Measurements from ENCODE around the gene MSRB3. TPM values are rescaled to one million over a fixed set of nuclear protein-coding genes. Genes with fewer than 3 reads are reported as not detected.
"Not testable (repeated sequence)": the region's sequence is repeated elsewhere in the genome, so short reads cannot be mapped to it uniquely, and the experiment has no call there.

Gene MSRB3
- total RNA-seq, 2 experiments from 2014 or later, result not detected

- CTCF ChIA-PET, result no interaction called here
- DNase-seq (no peak), ATAC-seq (no peak)
- no peaks in the 10 kb centered on the region for H3K4me1 Mint-ChIP-seq
- H3K9me3 Mint-ChIP-seq (ENCODE audit: low read depth), result no peaks in the 10 kb centered on the region
- no peaks in the 10 kb centered on the region for H3K36me3 Mint-ChIP-seq
- H3K27ac Mint-ChIP-seq, result no peak overlapping the region
- no peaks in the 10 kb centered on the region for H3K27me3 Mint-ChIP-seq
- H3K4me3 Mint-ChIP-seq, result no peak overlapping the region
Observed at GRCh38 chr12:65444996-65445395, 166.5 kb downstream of the MSRB3 start.

GRCh38 chr12:65446901-65447300 lies 168.4 kb downstream of the MSRB3 start:
- H3K36me3 Mint-ChIP-seq, result no peaks in the 10 kb centered on the region
- H3K4me3 Mint-ChIP-seq, result no peak overlapping the region
- no peak overlapping the region for H3K27ac Mint-ChIP-seq
- no peaks in the 10 kb centered on the region for H3K9me3 Mint-ChIP-seq (ENCODE audit: low read depth)
- DNase-seq (no peak), ATAC-seq (no peak)
- CTCF ChIA-PET, result interaction anchor here (0.5 kb wide), 1 partner anchor 113 kb away, joined by 4 read pairs; no protein-coding TSS in a partner anchor
- H3K27me3 Mint-ChIP-seq, result no peaks in the 10 kb centered on the region
- H3K4me1 Mint-ChIP-seq, result no peaks in the 10 kb centered on the region

- Mint-ChIP-seq H3K36me3 (no peaks in the 10 kb centered on the region), H3K27ac (no peak overlapping the region), H3K4me1 (no peaks in the 10 kb centered on the region), H3K27me3 (no peaks in the 10 kb centered on the region), H3K4me3 (no peak overlapping the region), H3K9me3 (ENCODE audit: low read depth) (no peaks in the 10 kb centered on the region)
- DNase-seq, result no peak
- CTCF ChIA-PET, result no interaction called here
- ATAC-seq, result no peak
Observed at GRCh38 chr12:65449400-65449799, 170.9 kb downstream of the MSRB3 start.

GRCh38 chr12:65450625-65451024 lies 172.1 kb downstream of the MSRB3 start:
- Mint-ChIP-seq H3K36me3 (no peaks in the 10 kb centered on the region), H3K27me3 (no peaks in the 10 kb centered on the region), H3K9me3 (ENCODE audit: low read depth) (no peaks in the 10 kb centered on the region), H3K4me1 (no peaks in the 10 kb centered on the region), H3K27ac (no peak overlapping the region), H3K4me3 (no peak overlapping the region)
- CTCF ChIA-PET, result no interaction called here
- DNase-seq (no peak), ATAC-seq (no peak)

- no peak for DNase-seq
- H3K4me1 Mint-ChIP-seq, result no peaks in the 10 kb centered on the region
- CTCF ChIA-PET, result no interaction called here
- no peaks in the 10 kb centered on the region for H3K36me3 Mint-ChIP-seq
- no peak overlapping the region for H3K27ac Mint-ChIP-seq
- H3K9me3 Mint-ChIP-seq (ENCODE audit: low read depth), result no peaks in the 10 kb centered on the region
- H3K4me3 Mint-ChIP-seq, result no peak overlapping the region
- no peaks in the 10 kb centered on the region for H3K27me3 Mint-ChIP-seq
- no peak for ATAC-seq
Observed at GRCh38 chr12:65454115-65454787, 175.8 kb downstream of the MSRB3 start.

- not testable (repeated sequence) for H3K4me1 Mint-ChIP-seq; H3K36me3 Mint-ChIP-seq; H3K9me3 Mint-ChIP-seq (ENCODE audit: low read depth); ATAC-seq; H3K4me3 Mint-ChIP-seq; H3K27me3 Mint-ChIP-seq; H3K27ac Mint-ChIP-seq; DNase-seq
- CTCF ChIA-PET, result interaction anchor here (0.7 kb wide), 1 partner anchor 540 kb away, joined by 3 read pairs; no protein-coding TSS in a partner anchor
Observed at GRCh38 chr12:65457341-65457740, 178.9 kb downstream of the MSRB3 start.

- ATAC-seq, result no peak
- no peaks in the 10 kb centered on the region for H3K36me3 Mint-ChIP-seq
- no peaks in the 10 kb centered on the region for H3K27me3 Mint-ChIP-seq
- H3K4me3 Mint-ChIP-seq, result no peak overlapping the region
- H3K9me3 Mint-ChIP-seq (ENCODE audit: low read depth), result no peaks in the 10 kb centered on the region
- DNase-seq, result no peak
- no peak overlapping the region for H3K27ac Mint-ChIP-seq
- CTCF ChIA-PET, result no interaction called here
- H3K4me1 Mint-ChIP-seq, result no peaks in the 10 kb centered on the region
Observed at GRCh38 chr12:65458718-65459117, 180.2 kb downstream of the MSRB3 start.

GRCh38 chr12:65459545-65459944 lies 181.1 kb downstream of the MSRB3 start:
- CTCF ChIA-PET, result no interaction called here
- no peak for DNase-seq
- no peak overlapping the region for H3K4me3 Mint-ChIP-seq

GRCh38 chr12:65460063-65460462 lies 181.6 kb downstream of the MSRB3 start:
- CTCF ChIA-PET, result no interaction called here
- Mint-ChIP-seq H3K9me3 (ENCODE audit: low read depth) (no peaks in the 10 kb centered on the region), H3K27me3 (no peaks in the 10 kb centered on the region), H3K4me1 (no peaks in the 10 kb centered on the region), H3K27ac (no peak overlapping the region), H3K36me3 (no peaks in the 10 kb centered on the region), H3K4me3 (no peak overlapping the region)
- DNase-seq (no peak), ATAC-seq (no peak)

More at GRCh38 chr12:65459545-65459944, 181.1 kb downstream of the MSRB3 start:
- Mint-ChIP-seq H3K27ac (no peak overlapping the region), H3K9me3 (ENCODE audit: low read depth) (no peaks in the 10 kb centered on the region), H3K36me3 (no peaks in the 10 kb centered on the region), H3K4me1 (no peaks in the 10 kb centered on the region), H3K27me3 (no peaks in the 10 kb centered on the region)
- ATAC-seq, result no peak

GRCh38 chr12:65461017-65461416 lies 182.5 kb downstream of the MSRB3 start:
- no peaks in the 10 kb centered on the region for H3K36me3 Mint-ChIP-seq
- H3K27ac Mint-ChIP-seq, result no peak overlapping the region
- no peaks in the 10 kb centered on the region for H3K27me3 Mint-ChIP-seq
- no peaks in the 10 kb centered on the region for H3K4me1 Mint-ChIP-seq
- H3K9me3 Mint-ChIP-seq (ENCODE audit: low read depth), result no peaks in the 10 kb centered on the region
- CTCF ChIA-PET, result no interaction called here
- ATAC-seq, result no peak
- H3K4me3 Mint-ChIP-seq, result no peak overlapping the region
- DNase-seq, result no peak

GRCh38 chr12:65462484-65462883 lies 184.0 kb downstream of the MSRB3 start:
- Mint-ChIP-seq H3K4me3 (no peak overlapping the region), H3K9me3 (ENCODE audit: low read depth) (no peaks in the 10 kb centered on the region), H3K4me1 (no peaks in the 10 kb centered on the region), H3K27ac (no peak overlapping the region), H3K36me3 (no peaks in the 10 kb centered on the region), H3K27me3 (no peaks in the 10 kb centered on the region)
- no peak for ATAC-seq
- CTCF ChIA-PET, result no interaction called here
- no peak for DNase-seq

GRCh38 chr12:65463082-65463481 lies 184.6 kb downstream of the MSRB3 start:
- Mint-ChIP-seq H3K9me3 (ENCODE audit: low read depth) (no peaks in the 10 kb centered on the region), H3K36me3 (no peaks in the 10 kb centered on the region), H3K4me3 (no peak overlapping the region), H3K27me3 (no peaks in the 10 kb centered on the region), H3K4me1 (no peaks in the 10 kb centered on the region), H3K27ac (no peak overlapping the region)
- ATAC-seq (no peak), DNase-seq (no peak)
- CTCF ChIA-PET, result no interaction called here

GRCh38 chr12:65463611-65464010 lies 185.1 kb downstream of the MSRB3 start:
- no peaks in the 10 kb centered on the region for H3K36me3 Mint-ChIP-seq
- DNase-seq, result no peak
- no peaks in the 10 kb centered on the region for H3K9me3 Mint-ChIP-seq (ENCODE audit: low read depth)
- no peaks in the 10 kb centered on the region for H3K27me3 Mint-ChIP-seq
- CTCF ChIA-PET, result no interaction called here
- H3K4me1 Mint-ChIP-seq, result no peaks in the 10 kb centered on the region
- no peak overlapping the region for H3K4me3 Mint-ChIP-seq
- no peak for ATAC-seq
- H3K27ac Mint-ChIP-seq, result no peak overlapping the region

- Mint-ChIP-seq H3K27ac (no peak overlapping the region), H3K4me1 (no peaks in the 10 kb centered on the region), H3K4me3 (no peak overlapping the region), H3K9me3 (ENCODE audit: low read depth) (no peaks in the 10 kb centered on the region), H3K36me3 (no peaks in the 10 kb centered on the region), H3K27me3 (no peaks in the 10 kb centered on the region)
- CTCF ChIA-PET, result no interaction called here
- DNase-seq (no peak), ATAC-seq (no peak)
Observed at GRCh38 chr12:65464930-65465329, 186.4 kb downstream of the MSRB3 start.

Measured in activated CD8-positive, alpha-beta memory T cell treated with anti-CD3 and anti-CD28 coated beads, Interleukin-2, amount 10 ng/mL, durations not matched to agents 7 days and 5 days (primary cell).